HFF-Myc (cell line): ENCODE data around the gene ZNF580.

Source experiments
- DNase-seq: peaks from one replicate; pipeline ENCODE4 v3.0.0-alpha.2; 2011; ENCODE audit warnings: low read depth; ENCODE audit errors: extremely low read depth
- H3K4me3 ChIP-seq: replicated peaks from 2 replicates; pipeline ENCODE4 v1.5.1; 2011; ENCODE audit warnings: low read depth, mild to moderate bottlenecking, control low read depth, low read length
- CTCF ChIP-seq: IDR thresholded peaks from 2 replicates; pipeline ENCODE4 v1.5.1; 2012; ENCODE audit warnings: mild to moderate bottlenecking, low read depth, low read length, control low read depth; ENCODE audit errors: missing control alignments

The ZNF580 gene

GRCh38 chr19:55649268-55650125 is 8.7 kb downstream of the ZNF580 start:
- peak overlapping the region; percentile 72 for H3K4me3 ChIP-seq
- no peak for DNase-seq
- no peak for TF ChIP-seq CTCF

GRCh38 chr19:55650126-55650557 is 9.3 kb downstream of the ZNF580 start:
- DNase-seq: no peak
- no peak overlapping the region for H3K4me3 ChIP-seq
- TF ChIP-seq CTCF: no peak

- H3K4me3 ChIP-seq: no peak overlapping the region
- TF ChIP-seq CTCF: no peak
- no peak for DNase-seq
Measured at GRCh38 chr19:55650602-55651230, 9.9 kb downstream of the ZNF580 start.

GRCh38 chr19:55651236-55651635 is 10.4 kb downstream of the ZNF580 start:
- DNase-seq: no peak
- TF ChIP-seq CTCF: no peak
- no peak overlapping the region for H3K4me3 ChIP-seq

DNA sequence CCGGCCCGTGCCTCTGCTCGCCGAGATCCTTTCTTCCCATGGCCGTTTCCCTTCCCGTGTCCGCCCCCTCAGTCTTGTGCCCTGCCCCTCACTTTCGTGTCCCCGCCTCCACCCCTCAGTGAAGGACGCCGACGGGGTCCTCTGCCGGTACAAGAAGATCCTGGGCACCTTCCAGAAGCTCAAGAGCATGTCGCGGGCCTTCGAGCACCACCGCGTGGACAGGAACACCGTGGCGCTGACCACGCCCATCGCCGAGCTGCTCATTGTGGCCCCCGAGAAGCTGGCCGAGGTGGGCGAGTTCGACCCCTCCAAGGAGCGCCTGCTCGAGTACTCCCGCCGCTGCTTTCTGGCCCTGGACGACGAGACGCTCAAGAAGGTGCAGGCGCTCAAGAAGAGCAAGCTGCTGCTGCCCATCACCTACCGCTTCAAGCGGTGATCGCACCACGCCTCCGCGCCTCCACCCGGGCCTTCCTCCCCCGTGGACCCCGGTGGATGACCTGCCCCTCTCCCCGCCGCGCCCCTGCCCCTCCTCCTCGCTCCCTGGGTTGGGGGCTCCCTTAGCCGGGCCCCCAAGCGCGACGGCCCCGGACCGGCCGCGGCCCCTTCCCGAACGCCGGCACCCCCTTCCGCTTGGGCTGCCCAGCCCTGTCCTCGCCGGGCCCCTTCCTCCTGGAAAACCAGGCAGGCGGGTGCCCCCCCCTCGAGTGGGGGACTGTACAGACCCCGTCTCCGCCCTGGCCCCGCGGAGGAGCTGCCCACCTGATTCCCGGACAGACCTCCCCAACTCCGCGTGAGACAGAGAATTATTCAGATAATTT is 11.7 kb downstream of the ZNF580 start:
- TF ChIP-seq CTCF: no peak
- H3K4me3 ChIP-seq: no peak overlapping the region
- DNase-seq: no peak

GRCh38 chr19:55653651-55654322 is 13.0 kb downstream of the ZNF580 start:
- H3K4me3 ChIP-seq: peak overlapping the region; percentile 75
- peak; percentile 96 for DNase-seq
- peak; percentile 100 for TF ChIP-seq CTCF
